B cell (primary cell): Measurements from ENCODE around the gene DVL2. TPM values are rescaled to one million over a fixed set of nuclear protein-coding genes. Genes with fewer than 3 reads are reported as not detected.

Experiments used
- ATAC-seq: fragments of 200-7000 bp; cut with Tn5 transposase; one replicate; pipeline ENCODE4 v1.10.0; 2021; ENCODE audit warnings: low read depth, mild to moderate bottlenecking, moderate number of reproducible peaks, moderate library complexity
- CTCF ChIA-PET: fragments of 350-600 bp; sonication (Branson Sonifier 250); formaldehyde crosslinking; loops from one replicate; lab custom pipeline; 2021; ENCODE audit warnings: antibody characterized with exemption, inconsistent platforms; lab: Charles Lee
- POLR2A ChIA-PET: fragments of 350-600 bp; sonication (Branson Sonifier 250); formaldehyde crosslinking; loops from one replicate; lab custom pipeline; 2021; ENCODE audit warnings: antibody characterized with exemption; lab: Charles Lee
- DNase-seq: peaks from one replicate; pipeline ENCODE4 v3.0.0; 2013
- H2AFZ ChIP-seq: 2 replicates; pipeline ENCODE4 v1.6.1; 2012; ENCODE audit warnings: mild to moderate bottlenecking, low read depth, low read length; ENCODE audit not compliant: insufficient read depth, poor library complexity, severe bottlenecking
- H3K27ac ChIP-seq, 2 donors: 1 replicate in 1 of 2; 2 replicates in 1 of 2; pipeline ENCODE4 v1.5.1; 2012 to 2013; ENCODE audit warnings: low read length in 2 of 2, mild to moderate bottlenecking in 2 of 2, moderate library complexity in 1 of 2
- H3K27me3 ChIP-seq, 4 experiments: fragments of 200-600 bp in 1 of 4; sonication (generic) in 1 of 4; replicated peaks in 1 of 4; 1 replicate in 2 of 4; 2 replicates in 2 of 4; pipeline versions ENCODE4 v1.6.1 to v1.7.0; 2013 to 2016; ENCODE audit warnings: low read length in 3 of 4, mild to moderate bottlenecking in 2 of 4, mixed read lengths in 1 of 4, moderate library complexity in 1 of 4; ENCODE audit not compliant: insufficient read depth in 4 of 4, control insufficient read depth in 3 of 4; ENCODE audit errors: control extremely low read depth in 1 of 4
- H3K36me3 ChIP-seq, 2 experiments: replicated peaks in 1 of 2; 1 replicate in 1 of 2; 2 replicates in 1 of 2; pipeline versions ENCODE4 v1.6.1 to v1.7.1; 2013; ENCODE audit warnings: low read length in 1 of 2; ENCODE audit not compliant: insufficient read depth in 2 of 2, control insufficient read depth in 1 of 2; ENCODE audit errors: control extremely low read depth in 1 of 2, extremely low read depth in 1 of 2
- H3K4me1 ChIP-seq, 2 donors: fragments of 200-600 bp in 1 of 2; sonication (generic) in 1 of 2; 1 replicate in 1 of 2; 2 replicates in 1 of 2; pipeline versions ENCODE4 v1.5.1 to v1.6.1; 2013 to 2017; ENCODE audit warnings: low read length in 2 of 2; ENCODE audit not compliant: control insufficient read depth in 2 of 2, insufficient read depth in 2 of 2
- H3K4me2 ChIP-seq: replicated peaks from 2 replicates; pipeline ENCODE3; 2012; ENCODE audit warnings: mild to moderate bottlenecking, low read depth, low read length; ENCODE audit not compliant: poor library complexity, severe bottlenecking
- H3K4me3 ChIP-seq, 5 experiments: fragments of 200-600 bp in 1 of 5; sonication (generic) in 1 of 5; 1 replicate in 3 of 5; 2 replicates in 2 of 5; pipeline versions ENCODE4 v1.5.1 to v1.7.0; 2011 to 2016; ENCODE audit warnings: low read length in 4 of 5, mild to moderate bottlenecking in 4 of 5, low read depth in 2 of 5, control low read depth in 1 of 5, moderate library complexity in 1 of 5; ENCODE audit not compliant: insufficient read depth in 1 of 5; ENCODE audit errors: control extremely low read depth in 1 of 5, extremely low read depth in 1 of 5
- H3K79me2 ChIP-seq: fragments of 200-600 bp; sonication (generic); one replicate; pipeline ENCODE4 v1.6.0; 2016; ENCODE audit warnings: low read length; ENCODE audit not compliant: control insufficient read depth, insufficient read depth
- H3K9ac ChIP-seq: fragments of 200-600 bp; sonication (generic); 2 replicates; pipeline ENCODE4 v1.6.1; 2017; ENCODE audit warnings: mild to moderate bottlenecking, low read length, moderate library complexity
- H3K9me3 ChIP-seq, 3 donors: one replicate each; pipeline versions ENCODE4 v1.6.1 to v1.7.1; 2013; ENCODE audit warnings: low read length in 2 of 3; ENCODE audit not compliant: control insufficient read depth in 2 of 3, insufficient read depth in 1 of 3; ENCODE audit errors: control extremely low read depth in 1 of 3
- H4K20me1 ChIP-seq: 2 replicates; pipeline ENCODE4 v1.6.0; 2012; ENCODE audit warnings: mild to moderate bottlenecking, low read length; ENCODE audit not compliant: insufficient read depth, control insufficient read depth, poor library complexity, severe bottlenecking
- H3K27ac Mint-ChIP-seq: one replicate; pipeline ENCODE4 v1.8.0; 2021; ENCODE audit warnings: mixed read lengths
- H3K27me3 Mint-ChIP-seq: one replicate; pipeline ENCODE4 v1.8.0; 2021; ENCODE audit warnings: mixed read lengths
- H3K4me1 Mint-ChIP-seq: one replicate; pipeline ENCODE4 v1.8.0; 2021; ENCODE audit warnings: mixed read lengths
- H3K4me3 Mint-ChIP-seq: one replicate; pipeline ENCODE4 v1.8.0; 2021; ENCODE audit warnings: mixed read lengths
- H3K9me3 Mint-ChIP-seq: one replicate; pipeline ENCODE4 v1.8.0; 2022; ENCODE audit warnings: mixed read lengths; ENCODE audit not compliant: insufficient read depth
- EZH2 ChIP-seq: IDR thresholded peaks from 2 replicates; pipeline ENCODE4 v1.6.1; 2012; ENCODE audit warnings: borderline replicate concordance, low read depth, mild to moderate bottlenecking, moderate library complexity, low read length; ENCODE audit not compliant: insufficient read depth, poor library complexity, severe bottlenecking
- WGBS: methylation state at CpG from one replicate; pipeline ENCODE4 v1.1.5; 2013; ENCODE audit warnings: missing lambda C conversion rate; ENCODE audit not compliant: insufficient coverage; 5-methylcytosine and 5-hydroxymethylcytosine counted together
- intact Hi-C: fragments of 100-400 bp; cut with micrococcal nuclease; formaldehyde crosslinking; loops from one replicate; pipeline ENCODE4 v1.10.0; 2022
- polyA plus RNA-seq: library from polyadenylated mRNA; depleted of rRNA; stranded (reverse); fragments of >200 nt; gene quantifications from 2 replicates; pipeline ENCODE4 v1.2.3, GENCODE V29; 2012
- total RNA-seq, 2 donors: library from RNA; stranded (reverse); fragments of 120-200 nt in 1 of 2; gene quantifications; 1 replicate in 1 of 2; 2 replicates in 1 of 2; pipeline versions ENCODE4 v1.2.3 to v1.2.4, GENCODE V29; 2013 to 2022
- TF ChIP-seq, protein P1 (sequence below): fragments of 200-600 bp; IDR thresholded peaks from one replicate; pipeline ENCODE4 v1.8.0; 2022; ENCODE audit warnings: antibody characterized with exemption, mild to moderate bottlenecking

DVL2 gene
- total and polyA plus RNA-seq, 2 donors (not counting 1 experiment from before 2014, with no cell fraction given) = 22.5 to 104 TPM

DNA sequence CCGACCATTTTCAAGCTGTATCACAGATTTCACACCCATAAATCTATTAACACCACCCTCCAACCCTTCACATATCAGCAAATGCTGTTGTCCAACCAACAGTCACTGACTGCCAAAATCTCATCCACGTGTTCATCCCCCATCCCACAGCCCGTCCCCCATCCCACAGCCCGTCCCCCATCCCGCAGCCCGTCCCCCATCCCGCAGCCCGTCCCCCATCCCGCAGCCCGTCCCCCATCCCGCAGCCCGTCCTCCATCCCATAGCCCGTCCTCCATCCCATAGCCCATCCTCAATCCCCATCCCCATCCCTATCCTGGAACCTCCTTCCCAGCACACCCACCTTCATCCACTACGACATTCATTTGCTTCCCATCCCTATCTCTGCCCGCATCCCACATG lies 28.8 kb downstream of the DVL2 start:
- CTCF ChIA-PET = interaction anchor here (1.0 to 1.5 kb wide), 3 partner anchors 9 to 44 kb away, joined by 3 to 4 read pairs (median 4); partner anchors contain the start of genes ACADVL and DLG4
- intact Hi-C loops = loop anchor here (1.0 to 2.0 kb wide), 10 partner anchors 9 to 277 kb away; partner anchors contain the start of genes ACADVL, DLG4, DVL2 and EIF5A
- no peaks in the 10 kb centered on the region for H3K79me2 ChIP-seq
- peaks cover 0 to 3% (median 0%) of the 10 kb centered on the region in 4 experiments for H3K27me3 ChIP-seq
- Mint-ChIP-seq H3K4me3 (peak overlapping the region; percentile 82), H3K4me1 (peaks cover 28% of the 10 kb centered on the region), H3K27ac (peak overlapping the region; percentile 91), H3K27me3 (peaks cover 5% of the 10 kb centered on the region), H3K9me3 (no peaks in the 10 kb centered on the region)
- H3K4me1 ChIP-seq = peaks cover 17 to 25% of the 10 kb centered on the region in 2 donors
- no peaks in the 10 kb centered on the region for H3K36me3 ChIP-seq
- H3K9ac ChIP-seq = peak overlapping the region; percentile 65
- DNase-seq (no peak), ATAC-seq (no peak)
- peak overlapping the region; percentile 86 to 93 for H3K27ac ChIP-seq
- peak overlapping the region; percentile 74 for H3K4me2 ChIP-seq
- no peaks in the 10 kb centered on the region for H3K9me3 ChIP-seq
- POLR2A ChIA-PET = interaction anchor here (1.0 kb wide), 1 partner anchor 14 kb away, joined by 4 read pairs; the partner anchor contains the start of genes ACADVL and DLG4
- TF ChIP-seq, protein P1, sequence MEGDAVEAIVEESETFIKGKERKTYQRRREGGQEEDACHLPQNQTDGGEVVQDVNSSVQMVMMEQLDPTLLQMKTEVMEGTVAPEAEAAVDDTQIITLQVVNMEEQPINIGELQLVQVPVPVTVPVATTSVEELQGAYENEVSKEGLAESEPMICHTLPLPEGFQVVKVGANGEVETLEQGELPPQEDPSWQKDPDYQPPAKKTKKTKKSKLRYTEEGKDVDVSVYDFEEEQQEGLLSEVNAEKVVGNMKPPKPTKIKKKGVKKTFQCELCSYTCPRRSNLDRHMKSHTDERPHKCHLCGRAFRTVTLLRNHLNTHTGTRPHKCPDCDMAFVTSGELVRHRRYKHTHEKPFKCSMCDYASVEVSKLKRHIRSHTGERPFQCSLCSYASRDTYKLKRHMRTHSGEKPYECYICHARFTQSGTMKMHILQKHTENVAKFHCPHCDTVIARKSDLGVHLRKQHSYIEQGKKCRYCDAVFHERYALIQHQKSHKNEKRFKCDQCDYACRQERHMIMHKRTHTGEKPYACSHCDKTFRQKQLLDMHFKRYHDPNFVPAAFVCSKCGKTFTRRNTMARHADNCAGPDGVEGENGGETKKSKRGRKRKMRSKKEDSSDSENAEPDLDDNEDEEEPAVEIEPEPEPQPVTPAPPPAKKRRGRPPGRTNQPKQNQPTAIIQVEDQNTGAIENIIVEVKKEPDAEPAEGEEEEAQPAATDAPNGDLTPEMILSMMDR = no peak
- TF ChIP-seq EZH2 = no peak
- 87% methylated on average over 11 of the region's 15 CpGs for WGBS
- no peaks in the 10 kb centered on the region for H4K20me1 ChIP-seq
- H3K4me3 ChIP-seq = peak overlapping the region in 4 of 5 experiments; percentile 49 to 65 (median 55)
- peak overlapping the region; percentile 61 for H2AFZ ChIP-seq
